ENCODE data around the gene GPX5.

DNA sequence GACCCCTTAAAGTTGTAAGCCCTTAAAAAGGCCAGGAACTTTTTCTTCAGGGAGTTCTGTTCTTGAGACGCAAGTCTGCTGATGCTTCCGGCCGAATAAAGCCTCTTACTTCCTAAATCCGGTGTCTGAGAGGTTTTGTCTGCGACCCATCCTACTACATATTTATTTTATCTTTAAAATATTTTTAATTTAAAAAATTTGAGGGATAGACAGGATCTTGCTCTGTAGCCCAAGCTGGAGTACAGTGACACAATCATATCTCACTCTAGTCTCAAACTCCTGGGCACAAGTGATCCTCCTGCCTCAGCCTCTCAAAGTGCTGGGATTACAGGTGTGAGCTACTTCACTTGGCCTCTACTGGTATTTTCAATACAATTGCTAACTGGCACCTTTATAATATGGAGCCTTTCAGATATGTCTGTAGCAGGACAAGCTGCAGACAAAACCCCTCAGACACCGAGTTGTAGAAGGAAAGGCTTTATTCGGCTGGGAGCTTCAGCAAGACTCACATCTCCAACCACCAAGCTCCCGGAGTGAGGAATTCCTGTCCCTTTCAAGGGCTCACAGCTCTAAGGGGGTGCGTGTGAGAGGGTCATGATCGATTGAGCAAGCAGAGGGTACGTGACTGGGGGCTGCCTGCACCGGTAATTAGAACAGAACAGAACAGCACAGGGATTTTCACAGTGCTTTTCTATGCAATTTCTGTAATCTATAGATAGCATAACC lies 41.0 kb downstream of the GPX5 start:
- no peak for TF ChIP-seq CTCF (IDR thresholded peaks at IDR 0.05)
- no peak for TF ChIP-seq POLR2A (IDR thresholded peaks at IDR 0.05)
